ENCODE data around the gene CABP2.

The CABP2 gene

DNA sequence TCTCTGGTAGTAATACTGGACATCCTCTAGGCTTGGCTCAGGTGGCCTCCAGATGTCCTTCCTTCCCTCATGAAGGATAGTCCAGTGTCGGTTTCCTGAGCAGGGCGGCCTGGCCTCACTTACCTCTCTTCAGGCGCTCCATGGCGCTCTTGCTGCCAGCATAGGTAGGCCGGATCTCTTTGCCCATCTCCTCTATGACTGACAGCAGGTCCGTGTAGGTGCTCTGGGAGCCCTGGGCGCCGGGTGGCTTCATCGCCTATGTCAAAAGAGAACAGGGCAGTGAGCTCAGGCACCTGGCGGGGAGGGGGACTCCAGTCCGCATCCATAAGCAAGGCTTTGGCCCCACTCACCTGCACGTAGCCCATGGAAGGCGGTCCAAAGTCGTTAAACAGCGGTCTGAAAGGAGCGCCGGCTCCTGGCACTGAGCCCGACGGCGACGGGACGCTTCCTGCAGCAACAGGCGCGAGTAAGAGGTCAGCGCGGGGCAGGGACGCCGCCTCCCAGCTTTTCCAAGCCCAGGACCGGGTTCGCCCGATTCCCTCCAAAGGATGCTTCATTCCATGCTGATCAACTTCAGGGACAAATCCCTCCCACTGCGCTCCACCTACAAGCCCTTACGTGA lies 15.9 kb downstream of the CABP2 start:
- no peak for DNase-seq

DNA sequence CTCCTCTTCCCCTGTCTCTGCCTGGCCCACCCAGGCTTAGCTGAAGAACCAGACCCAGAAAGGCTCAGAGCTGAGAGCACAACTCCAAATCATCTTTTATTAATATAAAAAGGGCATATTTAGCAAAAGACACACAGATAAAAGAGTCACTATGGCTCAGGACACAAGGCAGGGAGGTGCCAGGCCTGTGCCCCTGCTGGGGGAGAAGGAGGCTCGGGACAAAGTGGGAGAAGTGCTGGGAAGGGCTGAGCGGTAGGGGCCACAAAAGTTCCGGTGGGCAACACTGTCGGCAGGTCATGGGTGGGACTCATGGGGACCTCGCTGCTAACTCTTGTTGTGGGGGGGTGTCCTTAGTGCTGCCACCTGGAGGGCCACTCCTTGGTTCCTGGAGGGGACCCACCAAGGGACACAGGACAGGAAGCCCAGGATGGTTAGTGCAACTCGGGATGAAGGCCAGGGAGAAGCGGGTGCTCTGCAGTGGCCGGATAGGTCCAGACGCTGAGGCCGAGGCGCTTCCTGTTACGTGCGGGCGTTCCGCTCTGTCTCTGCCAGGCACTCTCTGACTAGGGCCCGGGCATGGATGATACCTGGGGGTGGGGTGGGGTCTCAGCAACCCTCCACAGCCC lies 16.7 kb downstream of the CABP2 start:
- DNase-seq = no peak

DNA sequence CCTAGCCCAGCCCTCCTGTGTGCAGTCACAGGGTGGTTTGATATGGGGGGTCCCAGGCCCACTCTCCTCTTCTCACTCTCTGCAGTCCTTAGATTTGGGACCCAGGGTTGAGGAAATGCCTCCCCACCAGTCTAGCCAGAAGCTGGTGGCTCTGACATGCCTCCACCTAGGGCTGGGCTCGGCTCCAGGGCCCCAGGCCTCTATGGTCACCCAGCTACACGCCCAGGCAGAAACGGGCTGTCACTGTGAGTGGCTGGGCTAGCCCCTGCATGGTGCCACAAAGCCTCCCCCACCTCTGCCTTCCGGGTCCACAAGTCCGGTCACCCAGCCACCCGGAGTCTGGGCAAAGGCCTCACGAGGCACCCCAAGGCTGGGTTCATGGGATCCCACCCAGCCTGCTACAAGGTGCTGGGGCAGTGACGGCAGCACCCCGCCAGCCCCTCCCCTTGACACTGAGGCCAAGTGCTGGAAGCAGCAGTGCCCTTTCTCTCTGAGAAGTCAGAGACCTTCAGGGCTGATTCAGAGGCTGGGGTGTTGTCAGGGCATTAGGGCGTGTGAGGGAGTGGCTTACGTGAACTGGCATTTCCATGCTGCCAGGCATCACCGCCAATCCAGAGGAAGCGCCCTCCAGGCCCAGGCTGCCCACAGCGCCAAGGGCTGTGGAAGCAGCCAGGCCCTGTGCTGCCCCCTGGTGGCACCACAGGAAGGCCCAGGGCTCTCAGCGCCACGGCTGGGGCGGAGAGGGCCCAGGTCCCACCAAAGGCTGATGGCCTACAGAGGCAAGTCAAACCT lies 17.4 kb downstream of the CABP2 start:
- peak; percentile 75 for DNase-seq

DNA sequence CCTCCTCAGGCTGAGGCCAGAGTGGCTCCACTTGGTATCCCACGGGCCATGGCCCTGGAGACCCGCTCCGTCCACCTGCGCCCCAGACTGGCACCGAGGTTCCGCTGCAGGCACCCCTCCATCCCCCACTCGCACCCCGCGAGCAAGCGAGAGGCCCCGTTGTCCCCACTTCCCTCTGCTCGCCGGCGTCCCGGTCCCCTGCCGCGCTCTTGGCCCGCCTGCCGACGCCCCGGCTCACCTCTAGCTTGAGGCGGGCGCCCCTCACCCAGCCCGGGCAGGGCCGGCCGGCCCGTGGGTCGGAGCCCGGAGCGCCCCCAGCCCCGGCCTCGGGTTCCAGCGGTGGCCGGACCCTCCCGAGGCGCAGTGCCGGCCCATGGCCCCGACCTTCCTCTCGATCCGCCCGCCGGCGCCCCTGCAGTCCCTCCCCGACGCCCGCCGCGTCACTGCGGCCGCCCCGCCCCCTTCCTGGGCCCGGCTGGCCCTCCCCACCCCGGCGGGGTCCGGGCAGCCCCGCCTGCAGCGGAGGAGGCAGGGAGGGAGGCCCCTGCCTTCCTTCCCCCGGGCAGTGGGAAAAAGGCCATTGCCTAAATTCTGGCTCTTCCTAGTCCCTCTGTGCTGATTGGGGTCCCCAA lies 18.2 kb downstream of the CABP2 start, which contains the start of gene PITPNM1:
TSS of gene PITPNM1 (minus strand) at position 414 of the 632 bp plus-strand sequence. CDS start 1,183 bp downstream, outside the sequence.
- peak; percentile 51 for DNase-seq

DNA sequence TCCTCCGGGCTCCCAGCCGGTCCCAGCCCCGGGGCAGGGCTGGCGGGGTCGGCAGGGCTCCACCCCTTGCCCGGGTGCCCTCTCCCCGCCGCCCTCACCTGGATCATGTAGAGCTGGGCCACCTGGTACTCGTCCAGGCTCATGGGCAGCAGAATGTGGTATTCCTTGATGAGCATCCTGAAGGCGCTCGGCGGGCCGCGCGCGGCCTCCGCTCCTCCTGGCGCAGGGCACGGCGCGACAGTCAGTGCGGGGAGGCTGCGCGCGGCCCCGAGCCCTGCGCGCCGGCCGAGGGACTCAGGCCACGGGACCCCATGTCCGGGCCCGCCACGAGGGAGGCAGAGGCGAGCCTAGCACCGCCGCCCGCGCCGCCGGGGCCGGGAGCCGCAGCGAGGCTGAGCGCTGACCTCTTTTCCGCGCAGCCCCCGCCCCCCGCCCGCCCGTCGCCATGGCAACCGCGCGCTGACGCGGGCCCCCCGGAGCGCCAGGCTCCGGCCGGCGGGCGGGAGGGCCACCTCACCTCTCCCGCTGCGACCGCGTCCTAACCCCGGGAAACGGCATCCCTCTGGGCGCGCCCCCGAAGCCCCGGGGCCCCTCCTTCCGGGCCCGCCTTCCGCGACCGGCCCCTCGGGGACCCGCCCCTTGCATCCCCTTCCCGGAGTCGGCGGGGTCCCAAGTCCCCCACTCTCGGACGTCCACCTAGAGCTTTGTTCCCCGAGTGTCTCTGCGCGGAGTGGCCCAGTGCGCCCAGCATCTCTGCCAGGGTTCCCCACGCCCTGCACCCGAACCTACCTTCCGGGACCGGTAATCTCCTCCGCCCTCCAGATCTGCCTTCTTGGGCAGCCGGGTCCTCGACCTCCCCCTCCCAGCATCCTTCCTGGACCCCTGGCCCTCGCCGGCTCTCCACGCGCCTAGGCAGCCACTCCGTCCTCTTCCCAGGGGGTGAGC lies 19.0 kb downstream of the CABP2 start:
- DNase-seq = peak; percentile 25

DNA sequence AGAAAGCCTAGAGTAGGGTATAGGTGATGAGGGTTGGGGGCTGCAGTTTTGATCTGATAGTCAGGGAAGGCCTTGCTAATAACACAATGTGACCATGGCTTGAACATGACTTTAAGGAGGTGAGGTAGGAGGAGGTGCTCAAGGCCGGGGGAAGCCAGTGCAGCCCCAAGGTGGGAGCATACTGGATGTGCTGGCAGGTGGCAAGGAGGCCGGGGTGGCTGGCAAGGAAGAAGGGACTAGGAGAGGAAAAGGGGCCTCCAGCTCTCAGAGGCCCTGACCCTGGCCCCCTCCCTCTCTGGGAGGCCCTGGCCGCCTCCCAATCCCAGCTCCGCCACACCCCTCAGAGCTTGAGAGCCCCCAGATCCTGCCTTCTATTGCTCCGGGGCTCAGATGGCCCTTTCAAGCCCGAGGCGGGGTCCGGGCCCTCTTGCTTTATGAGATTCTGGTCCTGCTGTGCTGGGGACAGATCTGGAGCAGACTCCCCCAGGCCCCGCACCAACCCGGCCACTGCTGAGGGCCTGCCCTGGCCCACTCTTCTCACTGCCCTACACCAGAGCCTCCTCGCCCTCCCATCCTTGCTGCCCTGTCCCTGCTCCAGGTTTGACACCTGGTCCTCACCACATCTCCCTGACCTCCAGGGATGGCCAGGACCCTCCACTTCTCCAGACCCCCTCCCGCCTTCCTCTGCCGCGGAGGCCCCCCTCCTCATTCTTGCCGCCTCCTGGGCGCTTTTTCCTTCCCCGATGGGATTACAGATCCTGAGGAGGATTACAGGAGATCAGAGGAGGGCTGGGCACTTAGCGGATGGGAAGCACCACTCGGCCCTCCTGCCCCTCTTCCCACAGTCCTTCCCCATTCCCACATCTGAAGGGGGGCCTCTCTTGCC lies 19.9 kb downstream of the CABP2 start:
- DNase-seq = no peak

DNA sequence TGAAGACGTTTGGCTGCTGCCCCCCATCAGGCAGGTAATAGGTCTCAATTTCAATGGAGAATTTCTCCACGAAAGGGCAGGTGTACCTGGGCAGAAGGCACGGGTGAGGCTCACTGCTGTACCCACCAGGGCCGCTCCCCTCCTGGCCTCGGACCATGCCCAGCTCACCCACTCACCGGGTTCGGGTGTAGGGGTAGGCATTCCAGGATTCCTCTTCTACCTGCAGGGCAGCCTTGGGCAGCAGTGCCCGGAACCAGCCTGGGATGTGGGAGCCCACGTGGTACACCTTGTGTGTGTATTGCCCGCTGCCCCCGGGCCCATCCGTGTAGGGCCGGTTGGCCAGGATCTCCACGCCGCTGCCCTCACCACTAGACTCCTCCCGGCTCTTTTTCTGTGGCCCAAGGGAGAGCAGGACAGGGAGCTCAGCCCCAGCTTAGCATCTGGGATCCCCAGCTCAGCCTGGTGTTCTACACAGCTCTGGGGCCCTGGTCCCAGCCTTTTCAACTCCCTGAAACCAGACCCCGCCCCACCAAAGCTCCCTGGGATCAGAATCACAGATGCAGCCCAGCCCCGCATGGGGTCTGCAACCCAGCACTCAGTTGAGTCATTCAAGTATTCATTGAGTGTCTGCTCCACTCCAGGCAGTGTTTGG lies 20.8 kb downstream of the CABP2 start:
- DNase-seq = no peak

DNA sequence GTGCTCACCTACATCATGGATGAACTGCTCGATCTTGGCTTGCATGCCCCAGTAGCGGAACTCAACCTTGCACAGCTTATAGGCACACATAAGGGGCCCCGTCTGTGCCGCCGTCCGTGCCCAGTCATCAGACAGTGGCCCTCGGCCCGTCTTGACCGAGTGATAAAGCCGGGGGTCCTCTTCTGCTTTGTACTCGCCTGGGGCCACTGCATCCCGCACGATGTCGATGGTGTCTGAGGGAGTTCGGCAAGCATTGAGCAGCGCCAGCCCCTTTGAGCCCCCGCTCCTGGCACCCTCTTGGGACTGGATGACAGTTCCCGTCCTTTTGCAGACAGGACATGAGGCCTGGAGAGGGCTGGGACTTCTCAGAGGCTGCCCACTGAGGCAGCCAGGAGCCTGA lies 21.4 kb downstream of the CABP2 start:
- DNase-seq = no peak

DNA sequence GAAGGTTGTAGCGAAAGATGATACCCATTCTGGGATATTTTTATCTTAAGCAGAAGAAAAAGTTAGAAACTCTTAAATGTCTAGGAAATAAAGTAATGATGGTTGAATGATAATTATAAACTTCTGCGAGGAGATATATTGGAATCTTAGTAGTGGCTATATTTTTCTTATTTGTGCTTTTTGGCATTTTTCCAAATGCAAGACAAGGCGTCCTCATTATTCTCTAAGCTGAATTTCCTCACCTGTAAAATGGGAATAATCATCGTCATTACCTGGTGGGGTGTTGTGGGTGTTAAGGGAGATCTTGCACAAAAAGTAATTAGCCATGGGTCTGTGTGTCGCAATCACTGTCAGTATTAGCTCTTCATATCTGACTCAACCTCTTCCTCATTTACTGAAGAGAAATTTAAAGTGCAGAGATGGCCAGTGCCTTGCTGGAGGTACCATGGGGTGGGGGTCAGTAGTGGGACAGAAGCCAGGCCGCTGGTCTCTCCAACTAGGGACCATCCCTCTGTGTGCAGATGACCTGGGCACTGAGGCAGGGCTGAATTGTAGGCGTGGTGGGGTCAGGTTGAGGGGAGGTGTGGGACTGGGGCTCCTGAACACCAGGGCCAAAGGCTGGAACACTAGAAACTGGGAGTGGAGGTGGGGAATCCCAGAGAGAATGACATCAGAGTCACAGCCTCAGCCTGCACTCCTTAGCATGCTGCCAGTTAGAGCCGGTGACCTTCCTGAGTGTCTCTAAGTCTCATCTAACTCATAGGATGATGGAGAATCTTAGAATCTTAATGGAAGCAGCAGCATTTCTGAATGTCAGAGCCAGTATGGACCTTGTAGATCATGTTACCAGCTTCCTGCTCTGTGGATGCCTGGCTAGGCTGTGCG lies 22.2 kb downstream of the CABP2 start:
- DNase-seq = no peak

DNA sequence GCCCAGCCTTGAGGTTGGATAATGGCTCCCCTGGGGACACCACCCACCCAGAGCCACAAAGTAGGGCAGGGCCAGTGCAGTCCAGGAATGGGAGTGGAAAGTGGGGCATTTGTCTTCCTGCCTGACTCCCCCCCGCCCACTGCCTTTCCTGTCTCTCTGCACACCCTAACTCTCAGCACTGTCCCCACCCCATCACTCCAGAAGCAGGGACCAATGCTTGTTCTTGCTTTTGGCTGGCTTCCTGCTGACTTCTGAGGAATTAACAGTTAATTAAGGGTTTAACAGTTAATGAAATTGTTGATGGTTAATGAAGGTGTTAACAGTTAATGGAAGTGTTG lies 22.8 kb downstream of the CABP2 start:
- no peak for DNase-seq

DNA sequence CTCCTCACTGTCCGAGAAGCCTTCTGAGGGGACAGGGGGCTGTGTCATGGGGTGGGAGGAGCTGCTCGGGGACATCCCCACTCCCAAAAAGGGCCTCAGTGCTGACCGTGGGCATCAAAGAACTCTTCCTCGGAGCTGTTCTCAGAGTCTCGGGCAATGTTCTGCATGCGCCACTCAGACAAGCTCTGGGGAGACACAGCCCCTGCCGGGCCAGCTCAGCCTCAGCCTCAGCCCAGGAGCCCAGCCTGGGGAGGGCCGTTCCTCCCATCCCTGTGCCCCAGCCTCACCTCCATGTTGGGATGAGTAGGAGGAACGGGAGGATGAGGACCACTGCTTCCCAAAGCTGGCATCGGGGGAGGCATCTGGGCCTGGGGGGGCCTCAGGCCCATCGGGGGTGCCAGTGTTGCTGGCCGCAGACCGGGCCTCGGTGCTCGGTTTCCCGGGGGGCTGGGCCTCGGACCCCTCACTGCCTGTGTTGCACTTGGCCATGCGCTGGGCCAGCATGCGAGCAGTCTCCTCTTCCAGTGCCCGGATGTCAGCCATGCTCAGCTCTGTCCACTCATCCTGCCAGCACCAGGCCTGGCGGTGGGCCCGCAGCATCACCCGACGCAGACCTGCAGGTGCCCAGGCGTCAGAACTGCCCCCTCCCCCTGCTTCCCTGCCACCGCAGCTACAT lies 23.3 kb downstream of the CABP2 start:
- no peak for DNase-seq

DNA sequence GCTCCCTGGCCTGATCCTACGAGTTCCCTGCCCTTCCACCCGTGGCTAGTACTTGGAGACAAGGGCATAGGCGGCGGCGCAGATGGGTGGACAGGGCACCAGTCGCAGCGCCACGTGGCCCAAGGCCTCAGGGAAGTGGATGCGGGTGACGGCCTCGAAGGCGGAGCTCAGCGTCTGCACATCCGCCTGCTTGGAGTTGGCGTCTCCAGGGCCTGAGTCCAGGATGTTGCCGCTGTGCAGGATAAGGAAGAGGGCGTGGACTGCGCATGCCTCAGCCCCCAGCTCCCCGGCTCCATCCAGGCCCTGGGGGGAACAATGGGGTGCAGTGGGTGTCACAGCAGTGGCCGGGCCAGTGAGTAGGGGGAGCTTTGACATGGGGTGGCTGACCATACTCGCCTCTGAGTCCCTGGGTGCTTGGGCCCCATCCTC lies 24.7 kb downstream of the CABP2 start:
- DNase-seq = no peak

DNA sequence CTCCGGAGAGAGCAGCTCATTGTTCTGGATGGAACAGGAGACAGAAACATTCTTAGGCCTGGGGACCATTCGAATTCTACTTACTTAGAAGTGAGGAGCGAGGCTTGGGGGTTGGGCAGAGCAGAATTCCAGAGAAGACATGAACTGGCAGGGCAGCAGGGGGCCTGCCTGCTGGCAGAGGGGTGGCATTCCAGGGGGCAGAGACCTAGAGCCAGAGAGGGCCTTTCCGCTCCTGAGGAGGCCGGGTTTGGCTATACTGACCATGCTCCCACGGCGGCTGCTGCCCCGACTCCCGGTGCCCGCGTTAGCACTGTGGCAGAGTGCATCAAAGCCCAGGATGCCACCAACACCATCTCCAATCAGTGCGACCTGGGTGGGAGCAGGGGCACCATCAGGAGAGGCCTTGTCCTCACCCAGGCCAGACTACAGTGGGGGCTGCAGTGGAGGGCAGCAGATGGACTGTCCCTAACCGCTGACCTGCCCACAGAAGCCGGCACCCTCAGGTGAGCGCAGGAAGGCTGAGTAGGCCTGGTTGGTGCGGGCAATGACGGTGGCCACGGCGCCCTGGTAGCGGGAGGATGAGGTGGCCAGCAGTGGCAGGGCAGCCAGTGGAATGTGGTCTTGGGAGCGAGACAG lies 25.5 kb downstream of the CABP2 start:
- DNase-seq = no peak

DNA sequence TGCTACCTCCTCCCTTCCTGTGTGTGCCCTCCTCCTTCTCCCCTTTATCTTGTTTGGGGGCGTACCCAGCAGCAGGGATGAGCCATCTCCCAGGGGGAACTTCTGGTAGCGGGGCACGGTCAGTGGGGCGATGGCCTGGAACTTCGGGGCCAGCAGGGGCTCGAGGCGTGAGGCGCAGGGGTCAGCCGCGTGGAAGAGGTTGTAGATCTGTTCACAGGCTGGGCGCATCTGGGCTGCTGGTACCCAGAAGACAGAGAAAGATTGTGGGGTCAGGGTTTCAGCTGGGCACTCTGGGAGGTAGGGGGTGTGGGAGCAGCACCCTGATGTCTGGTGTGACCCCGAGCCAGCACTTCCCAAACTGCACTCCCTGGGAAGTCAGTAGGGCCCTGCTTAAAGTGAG lies 27.1 kb downstream of the CABP2 start:
- no peak for DNase-seq

DNA sequence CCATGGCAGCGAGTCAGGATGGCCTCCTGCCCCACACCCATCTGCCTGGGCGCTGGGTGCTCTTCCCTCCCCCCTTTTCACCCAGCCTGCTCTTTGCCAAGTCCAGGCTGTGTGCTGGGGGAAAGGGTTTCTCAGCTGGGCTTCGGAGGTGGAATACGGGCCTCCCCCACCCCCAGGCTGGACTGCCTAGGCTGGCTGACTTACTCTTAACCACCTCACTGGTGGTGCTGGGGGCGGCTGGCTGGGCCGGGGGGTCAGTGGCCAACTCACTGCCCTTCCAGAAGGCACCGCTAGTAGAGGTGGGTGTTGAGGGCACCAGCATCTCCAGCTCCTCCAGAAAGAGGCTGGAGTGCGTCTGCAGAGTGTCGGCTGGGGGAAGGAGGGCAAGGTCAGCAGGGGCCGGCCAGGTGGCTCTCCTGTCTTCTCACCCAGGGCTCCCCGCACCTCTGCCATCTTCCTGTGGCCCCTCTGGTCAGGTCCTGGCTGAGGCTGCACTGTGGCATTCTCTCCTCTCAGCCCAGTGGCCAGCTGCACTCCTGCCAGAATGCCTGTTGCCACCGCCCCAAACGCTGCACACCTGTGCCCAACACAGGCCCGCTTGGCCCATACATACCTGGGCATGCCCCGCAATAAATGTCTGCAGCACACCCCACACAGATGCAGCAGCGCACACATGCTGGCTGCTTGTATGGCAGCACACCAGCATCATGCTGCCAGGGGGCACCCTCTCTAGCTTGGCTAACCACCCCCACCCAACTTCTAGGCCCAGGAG lies 27.8 kb downstream of the CABP2 start:
- DNase-seq = no peak

DNA sequence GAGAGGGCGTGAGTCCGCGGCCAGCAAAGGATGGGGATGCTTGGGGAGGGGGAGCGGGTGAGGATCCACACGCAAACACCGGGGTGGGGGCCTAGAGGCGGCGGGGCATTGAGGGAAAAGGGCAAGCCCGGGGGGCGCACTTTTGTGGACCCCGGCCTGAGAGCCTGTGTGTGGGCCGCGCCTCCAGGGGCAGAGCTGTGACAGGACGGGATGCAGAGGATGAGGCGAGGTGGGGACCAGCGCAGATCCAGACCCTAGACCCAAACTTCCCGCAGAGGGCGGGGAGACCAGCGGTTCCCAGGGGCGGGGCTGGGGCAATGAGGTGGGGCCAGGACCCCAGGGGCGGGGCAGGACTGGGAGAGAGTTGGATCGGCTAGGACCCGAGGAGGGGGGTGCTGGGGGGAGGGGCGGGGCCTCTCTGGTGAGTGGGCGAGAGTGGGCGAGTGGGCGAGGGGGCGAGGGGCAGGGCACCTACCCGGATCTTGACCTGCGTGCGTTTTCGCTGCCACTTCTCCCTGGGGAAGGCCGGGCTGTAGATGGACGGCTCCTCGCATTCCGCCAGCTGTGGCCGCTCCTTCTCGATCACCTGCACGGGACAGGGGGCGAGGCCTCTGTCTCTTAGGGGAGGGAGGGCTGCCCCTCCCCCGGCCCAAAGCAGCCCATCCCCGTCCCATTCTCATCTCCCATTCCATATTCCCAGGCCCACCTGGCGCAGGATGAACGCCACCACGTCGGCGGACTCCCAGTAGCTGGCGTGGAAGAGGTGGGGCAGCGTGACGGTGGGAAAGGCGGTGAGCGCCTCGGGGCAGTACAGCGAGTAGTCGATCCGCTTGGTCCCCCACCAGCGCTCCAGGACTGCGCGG lies 28.6 kb downstream of the CABP2 start:
- DNase-seq = no peak

All from fibroblast of skin of abdomen (primary cell).